PC-3 (cell line): ENCODE results near the gene WFDC5.

Source experiments
- EZH2phosphoT487 ChIP-seq: fragments of 300-600 bp; sonication (generic); IDR thresholded peaks from 2 replicates; pipeline ENCODE4 v1.6.1; 2018; ENCODE audit warnings: mild to moderate bottlenecking, antibody characterized with exemption, low read length, borderline replicate concordance
- TF ChIP-seq, protein P1 (sequence below): fragments of 300-600 bp; sonication (generic); conservative IDR thresholded peaks from 2 replicates; pipeline ENCODE4 v1.5.1; 2017; ENCODE audit warnings: antibody characterized with exemption, low read depth, mild to moderate bottlenecking, low read length

DNA sequence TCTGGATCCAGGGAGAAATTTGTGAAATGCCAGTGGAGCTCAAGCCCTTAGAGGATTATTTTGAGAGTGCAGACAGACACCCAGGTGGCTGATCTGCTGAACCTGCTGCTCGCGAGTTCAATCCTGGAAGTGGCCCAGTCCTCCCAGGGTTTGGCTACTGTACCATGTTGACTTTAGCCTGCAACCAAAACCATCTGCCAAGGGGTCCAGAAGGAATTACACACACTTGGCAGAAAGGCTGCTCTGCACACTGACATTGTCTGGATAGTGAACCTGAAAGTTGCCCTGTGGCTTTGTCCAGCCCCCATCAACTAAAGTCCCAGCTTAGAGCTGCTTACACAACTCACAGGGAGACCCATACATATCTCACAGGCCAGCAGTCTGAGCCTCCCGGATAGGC is 38.2 kb upstream of the WFDC5 start:
- TF ChIP-seq, protein P1, sequence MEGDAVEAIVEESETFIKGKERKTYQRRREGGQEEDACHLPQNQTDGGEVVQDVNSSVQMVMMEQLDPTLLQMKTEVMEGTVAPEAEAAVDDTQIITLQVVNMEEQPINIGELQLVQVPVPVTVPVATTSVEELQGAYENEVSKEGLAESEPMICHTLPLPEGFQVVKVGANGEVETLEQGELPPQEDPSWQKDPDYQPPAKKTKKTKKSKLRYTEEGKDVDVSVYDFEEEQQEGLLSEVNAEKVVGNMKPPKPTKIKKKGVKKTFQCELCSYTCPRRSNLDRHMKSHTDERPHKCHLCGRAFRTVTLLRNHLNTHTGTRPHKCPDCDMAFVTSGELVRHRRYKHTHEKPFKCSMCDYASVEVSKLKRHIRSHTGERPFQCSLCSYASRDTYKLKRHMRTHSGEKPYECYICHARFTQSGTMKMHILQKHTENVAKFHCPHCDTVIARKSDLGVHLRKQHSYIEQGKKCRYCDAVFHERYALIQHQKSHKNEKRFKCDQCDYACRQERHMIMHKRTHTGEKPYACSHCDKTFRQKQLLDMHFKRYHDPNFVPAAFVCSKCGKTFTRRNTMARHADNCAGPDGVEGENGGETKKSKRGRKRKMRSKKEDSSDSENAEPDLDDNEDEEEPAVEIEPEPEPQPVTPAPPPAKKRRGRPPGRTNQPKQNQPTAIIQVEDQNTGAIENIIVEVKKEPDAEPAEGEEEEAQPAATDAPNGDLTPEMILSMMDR: no peak
- no peak for TF ChIP-seq EZH2phosphoT487
